EL (cell line): ENCODE results near the gene GNRHR.

ENCODE experiments used
- DNase-seq: peaks from one replicate; pipeline ENCODE4 v3.0.0-alpha.2; 2016

The GNRHR gene

DNA sequence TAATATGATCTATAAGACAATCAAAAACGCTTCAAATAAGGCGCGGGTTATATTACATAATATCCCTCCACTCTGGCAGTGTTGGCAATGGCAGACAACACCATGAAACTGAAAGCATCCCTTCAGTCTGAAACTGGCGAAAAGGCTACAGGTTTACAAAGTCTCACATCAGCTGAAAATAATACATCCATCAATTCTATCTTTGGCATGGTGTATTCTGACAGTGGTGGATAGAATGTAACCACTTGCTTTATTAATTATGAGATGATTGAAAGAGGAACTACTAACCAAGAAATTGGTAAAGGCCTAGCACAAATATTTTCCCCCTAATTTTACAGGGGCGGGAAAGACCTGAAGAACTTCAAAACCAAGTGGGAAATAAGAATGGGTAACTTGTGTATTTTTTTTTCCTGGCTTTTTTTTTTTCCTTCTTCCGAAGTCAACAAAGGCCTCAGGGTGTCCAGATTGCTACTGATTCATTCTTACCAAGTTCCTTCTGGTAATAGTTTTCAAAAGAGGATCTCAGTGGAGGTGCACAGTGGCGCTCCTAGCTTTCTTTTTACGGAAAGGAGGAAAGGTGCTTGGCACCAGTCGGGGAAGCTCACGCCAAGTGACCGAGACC lies 54.0 kb downstream of the GNRHR start:
- DNase-seq = no peak

DNA sequence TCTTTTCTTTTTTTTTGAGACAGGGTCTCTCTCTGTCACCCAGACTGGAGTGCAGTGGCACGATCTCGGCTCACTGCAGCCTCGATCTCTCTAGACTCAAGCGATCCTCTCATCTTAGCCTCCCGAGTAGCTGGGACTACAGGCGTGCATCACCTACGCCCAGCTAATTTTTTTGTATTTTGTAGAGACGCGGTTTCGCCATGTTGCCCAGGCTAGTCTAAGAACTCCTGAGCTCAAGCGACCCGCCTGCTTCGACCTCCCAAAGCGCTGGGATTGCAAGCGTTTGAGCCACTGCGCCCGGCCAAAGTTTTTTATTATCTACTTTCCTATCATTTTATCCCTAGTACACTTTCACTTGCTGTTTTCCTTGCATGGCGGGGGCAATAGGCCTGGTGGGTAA lies 54.6 kb downstream of the GNRHR start:
- no peak for DNase-seq

- no peak for DNase-seq
These were observed 56.1 kb downstream of the GNRHR start for GRCh38 chr4:67697860-67698687.

DNA sequence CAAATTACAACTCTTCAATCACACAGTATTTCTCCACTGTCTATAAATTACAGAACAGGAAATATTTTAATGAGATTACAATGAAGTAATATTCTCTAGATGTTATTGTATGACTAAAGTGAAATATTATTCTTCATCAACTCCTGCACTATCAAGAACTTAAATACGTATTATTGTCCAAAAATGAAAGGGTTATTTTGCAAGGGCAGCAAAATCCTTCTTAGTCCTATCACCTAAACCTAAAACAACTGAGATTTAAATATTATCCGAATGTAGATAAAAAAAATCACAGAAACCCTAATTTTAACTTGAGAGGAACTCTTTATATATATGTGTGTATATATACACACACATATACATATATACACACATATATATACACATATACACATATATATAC lies 58.1 kb downstream of the GNRHR start:
- no peak for DNase-seq

DNA sequence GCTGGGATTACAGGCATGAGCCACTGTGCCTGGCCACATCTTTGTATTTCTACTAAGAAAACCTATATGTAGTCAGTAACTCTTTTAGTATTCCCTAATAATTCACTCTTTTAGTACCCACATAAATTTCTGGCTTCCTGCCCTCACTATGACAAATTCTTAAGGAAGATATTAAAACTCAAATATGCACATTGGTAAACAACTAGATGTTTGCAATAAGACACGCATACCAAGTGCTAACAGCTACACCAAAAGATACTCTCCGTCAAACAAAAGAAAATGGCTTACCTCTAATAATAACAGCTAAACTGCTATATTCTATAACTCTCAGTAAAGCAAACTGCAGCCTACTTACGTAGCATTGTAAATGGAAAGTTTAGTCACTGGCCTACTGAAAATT lies 59.5 kb downstream of the GNRHR start:
- peak; percentile 39 for DNase-seq

GRCh38 chr4:67691328-67691727 lies 62.9 kb downstream of the GNRHR start:
- no peak for DNase-seq
